ENCODE measurements around the gene FLYWCH2.

FLYWCH2 gene

GRCh38 chr16:2904100-2904921 is 21.3 kb downstream of the FLYWCH2 start:
- Histone ChIP-seq H2AK5ac (ENCODE audit: low read length, severe bottlenecking) (no peak overlapping the region), H2AFZ (ENCODE audit: low read depth, low read length) (peak overlapping the region; percentile 0), H3K4me1 (ENCODE audit: control insufficient read depth, insufficient read depth, low read depth, low read length) (peaks cover 2% of the 10 kb centered on the region), H3K14ac (ENCODE audit: low read length in 2 of 2) (peak overlapping the region in 1 of 2 experiments; percentile 82), H3K27ac (ENCODE audit: low read length, poor library complexity, severe bottlenecking) (peak overlapping the region; percentile 72), H3K4me3 (ENCODE audit: insufficient read depth in 1 of 2, low read depth in 1 of 2, low read length in 2 of 2) (peak overlapping the region; percentile 73 to 91), H3K4me2 (ENCODE audit: low read length, poor library complexity, severe bottlenecking) (peak overlapping the region; percentile 67), H2BK15ac (ENCODE audit: low read depth, poor library complexity, severe bottlenecking) (no peak overlapping the region), H3K23ac (ENCODE audit: low read length in 2 of 2) (peak overlapping the region in 1 of 2 experiments; percentile 83), H2BK120ac (ENCODE audit: low read depth, low read length) (peak overlapping the region; percentile 64), H3K18ac (ENCODE audit: low read depth in 1 of 2, low read length in 2 of 2) (peak overlapping the region; percentile 93 to 98), H4K8ac (ENCODE audit: low read length) (peak overlapping the region; percentile 87), H3K27me3 (ENCODE audit: control insufficient read depth in 1 of 2, insufficient read depth in 1 of 2, low read length in 2 of 2) (no peaks in the 10 kb centered on the region), H3K4ac (ENCODE audit: low read depth in 1 of 2, low read length in 2 of 2) (peak overlapping the region; percentile 93 to 95), H3K36me3 (ENCODE audit: control insufficient read depth in 1 of 2, insufficient read depth in 2 of 2, low read depth in 1 of 2, low read length in 2 of 2) (peaks cover 4 to 15% of the 10 kb centered on the region in 2 experiments), H4K91ac (ENCODE audit: low read length) (peak overlapping the region; percentile 36), H3K9ac (ENCODE audit: low read length) (peak overlapping the region; percentile 89), H2BK12ac (ENCODE audit: low read length in 2 of 2) (no peak overlapping the region), H3K79me1 (replicated peaks; ENCODE audit: low read length, poor library complexity, severe bottlenecking) (no peaks in the 10 kb centered on the region), H2BK5ac (ENCODE audit: low read depth, low read length, poor library complexity, severe bottlenecking) (no peak overlapping the region), H3K9me3 (ENCODE audit: control insufficient read depth, low read length) (no peaks in the 10 kb centered on the region)
- 4% methylated on average over 37 of the region's 62 CpGs for WGBS
- DNase-seq, result peak; percentile 89

DNA sequence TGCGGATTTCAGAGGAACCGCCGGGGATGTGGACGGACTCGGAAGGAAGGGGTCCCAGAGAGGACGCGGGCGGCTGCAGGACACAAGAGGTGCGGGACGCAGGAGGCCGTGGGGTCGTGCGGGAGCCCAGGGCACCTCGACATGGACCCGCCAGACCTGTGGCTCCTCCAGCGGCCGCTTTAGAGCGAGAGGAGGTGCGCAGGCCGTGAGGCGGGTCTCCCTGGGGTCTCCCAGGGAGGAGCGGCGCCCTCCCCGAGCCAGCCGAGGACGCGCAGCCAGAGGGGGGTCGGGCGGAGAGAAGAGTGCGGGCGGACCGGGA is 21.9 kb downstream of the FLYWCH2 start:
- peak overlapping the region; percentile 93 for H2BK15ac ChIP-seq (ENCODE audit: low read depth, poor library complexity, severe bottlenecking)
- peaks cover 2% of the 10 kb centered on the region for H3K4me1 ChIP-seq (ENCODE audit: control insufficient read depth, insufficient read depth, low read depth, low read length)
- peaks cover 0 to 10% of the 10 kb centered on the region in 2 experiments for H3K36me3 ChIP-seq (ENCODE audit: control insufficient read depth in 1 of 2, insufficient read depth in 2 of 2, low read depth in 1 of 2, low read length in 2 of 2)
- H3K4me2 ChIP-seq (ENCODE audit: low read length, poor library complexity, severe bottlenecking), result peak overlapping the region; percentile 67
- peak overlapping the region in 1 of 2 experiments; percentile 82 for H3K14ac ChIP-seq (ENCODE audit: low read length in 2 of 2)
- peak overlapping the region; percentile 93 to 98 for H3K18ac ChIP-seq (ENCODE audit: low read depth in 1 of 2, low read length in 2 of 2)
- H2BK120ac ChIP-seq (ENCODE audit: low read depth, low read length), result peak overlapping the region; percentile 64
- H3K79me1 ChIP-seq (replicated peaks; ENCODE audit: low read length, poor library complexity, severe bottlenecking), result no peaks in the 10 kb centered on the region
- no peaks in the 10 kb centered on the region for H3K9me3 ChIP-seq (ENCODE audit: control insufficient read depth, low read length)
- no peak overlapping the region for H2AK5ac ChIP-seq (ENCODE audit: low read length, severe bottlenecking)
- H4K91ac ChIP-seq (ENCODE audit: low read length), result peak overlapping the region; percentile 36
- peak overlapping the region in 1 of 2 experiments; percentile 49 for H2BK12ac ChIP-seq (ENCODE audit: low read length in 2 of 2)
- no peak overlapping the region for H2BK5ac ChIP-seq (ENCODE audit: low read depth, low read length, poor library complexity, severe bottlenecking)
- peak overlapping the region; percentile 93 to 95 for H3K4ac ChIP-seq (ENCODE audit: low read depth in 1 of 2, low read length in 2 of 2)
- peak overlapping the region; percentile 54 for H4K8ac ChIP-seq (ENCODE audit: low read length)
- H3K27me3 ChIP-seq (ENCODE audit: control insufficient read depth in 1 of 2, insufficient read depth in 1 of 2, low read length in 2 of 2), result no peaks in the 10 kb centered on the region
- H3K27ac ChIP-seq (ENCODE audit: low read length, poor library complexity, severe bottlenecking), result peak overlapping the region; percentile 72
- H2AFZ ChIP-seq (ENCODE audit: low read depth, low read length), result no peak overlapping the region
- under 1% methylated on average over 24 of the region's 32 CpGs for WGBS
- peak overlapping the region; percentile 73 to 91 for H3K4me3 ChIP-seq (ENCODE audit: insufficient read depth in 1 of 2, low read depth in 1 of 2, low read length in 2 of 2)
- peak overlapping the region; percentile 89 for H3K9ac ChIP-seq (ENCODE audit: low read length)
- no peak for DNase-seq
- H3K23ac ChIP-seq (ENCODE audit: low read length in 2 of 2), result peak overlapping the region in 1 of 2 experiments; percentile 83

DNA sequence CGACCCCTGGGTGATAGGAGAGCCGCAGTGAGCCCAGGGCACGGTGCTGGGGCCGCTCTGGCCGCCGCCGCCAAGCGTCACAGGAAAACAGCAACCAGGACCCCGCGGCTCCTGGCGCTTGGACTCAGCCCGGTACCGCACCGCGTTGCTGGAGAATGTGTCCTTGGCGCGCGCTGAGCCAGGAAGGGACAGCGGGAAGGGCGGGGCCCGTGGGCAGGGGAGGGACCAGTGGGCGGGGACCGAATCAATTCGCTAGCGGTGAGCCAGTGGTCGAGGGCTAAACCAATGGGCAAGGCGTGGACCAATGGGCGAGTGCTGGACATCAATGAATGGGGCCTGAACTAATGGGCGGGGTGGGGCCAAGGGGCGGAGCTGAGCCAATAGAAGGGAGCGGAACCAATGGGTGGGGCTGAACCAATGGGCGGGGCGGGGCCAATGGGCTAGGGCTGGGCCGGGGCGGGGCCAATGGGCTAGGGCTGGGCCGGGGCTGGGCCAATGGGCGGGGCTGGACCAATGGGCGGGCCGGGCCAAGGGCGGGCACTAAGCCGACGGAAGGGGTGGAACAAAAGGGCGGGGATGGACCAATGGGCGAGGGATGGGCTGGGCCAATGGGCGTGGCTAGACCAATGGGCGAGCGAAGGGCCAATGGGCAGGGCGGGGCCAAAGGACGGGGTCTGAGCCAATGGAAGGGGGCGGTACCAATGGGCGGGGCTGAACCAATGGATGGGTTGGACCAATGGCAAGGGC is 22.4 kb downstream of the FLYWCH2 start:
- H3K27me3 ChIP-seq (ENCODE audit: control insufficient read depth in 1 of 2, insufficient read depth in 1 of 2, low read length in 2 of 2), result no peaks in the 10 kb centered on the region
- H3K4ac ChIP-seq (ENCODE audit: low read depth in 1 of 2, low read length in 2 of 2), result peak overlapping the region; percentile 93 to 95

DNA sequence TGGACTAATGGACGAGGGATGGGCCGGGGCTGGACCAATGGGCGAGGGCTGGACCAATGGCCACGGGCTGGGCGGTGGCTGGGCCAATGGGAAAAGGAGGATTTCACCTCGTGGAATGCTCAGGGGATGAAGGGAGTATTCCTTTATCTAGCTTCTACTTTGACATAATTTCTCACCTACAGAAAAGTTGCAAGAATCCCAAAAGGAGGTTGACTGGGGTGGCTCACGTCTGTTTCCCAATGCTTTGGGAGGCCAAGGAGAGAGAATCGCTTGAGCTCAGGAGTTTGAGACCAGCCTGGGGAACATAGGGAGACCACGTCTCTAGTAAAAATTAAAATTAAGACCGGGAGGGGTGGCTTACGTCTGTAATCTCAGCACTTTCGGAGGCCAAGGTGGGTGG is 23.0 kb downstream of the FLYWCH2 start:
- Histone ChIP-seq H3K4ac (ENCODE audit: low read depth in 1 of 2, low read length in 2 of 2) (no peak overlapping the region), H3K27me3 (ENCODE audit: control insufficient read depth in 1 of 2, insufficient read depth in 1 of 2, low read length in 2 of 2) (no peaks in the 10 kb centered on the region), H2AK5ac (ENCODE audit: low read length, severe bottlenecking) (no peak overlapping the region), H2BK12ac (ENCODE audit: low read length in 2 of 2) (no peak overlapping the region), H3K9ac (ENCODE audit: low read length) (no peak overlapping the region), H3K9me3 (ENCODE audit: control insufficient read depth, low read length) (no peaks in the 10 kb centered on the region), H3K4me1 (ENCODE audit: control insufficient read depth, insufficient read depth, low read depth, low read length) (peaks cover 2% of the 10 kb centered on the region), H3K4me2 (ENCODE audit: low read length, poor library complexity, severe bottlenecking) (peak overlapping the region; percentile 16), H3K23ac (ENCODE audit: low read length in 2 of 2) (no peak overlapping the region), H3K14ac (ENCODE audit: low read length in 2 of 2) (no peak overlapping the region), H3K79me1 (replicated peaks; ENCODE audit: low read length, poor library complexity, severe bottlenecking) (no peaks in the 10 kb centered on the region), H3K4me3 (ENCODE audit: insufficient read depth in 1 of 2, low read depth in 1 of 2, low read length in 2 of 2) (peak overlapping the region in 1 of 2 experiments; percentile 44), H3K18ac (ENCODE audit: low read depth in 1 of 2, low read length in 2 of 2) (no peak overlapping the region), H2BK5ac (ENCODE audit: low read depth, low read length, poor library complexity, severe bottlenecking) (no peak overlapping the region), H3K27ac (ENCODE audit: low read length, poor library complexity, severe bottlenecking) (peak overlapping the region; percentile 32), H4K8ac (ENCODE audit: low read length) (no peak overlapping the region), H2AFZ (ENCODE audit: low read depth, low read length) (no peak overlapping the region), H4K91ac (ENCODE audit: low read length) (no peak overlapping the region), H3K36me3 (ENCODE audit: control insufficient read depth in 1 of 2, insufficient read depth in 2 of 2, low read depth in 1 of 2, low read length in 2 of 2) (peaks cover 0 to 1% of the 10 kb centered on the region in 2 experiments), H2BK120ac (ENCODE audit: low read depth, low read length) (no peak overlapping the region), H2BK15ac (ENCODE audit: low read depth, poor library complexity, severe bottlenecking) (no peak overlapping the region)
- DNase-seq, result no peak
- 43% methylated on average over 8 of the region's 12 CpGs for WGBS

More for the DNA sequence above, 22.4 kb downstream of the FLYWCH2 start:
- peak overlapping the region; percentile 36 for H4K91ac ChIP-seq (ENCODE audit: low read length)
- peak overlapping the region in 1 of 2 experiments; percentile 83 for H3K23ac ChIP-seq (ENCODE audit: low read length in 2 of 2)
- H3K18ac ChIP-seq (ENCODE audit: low read depth in 1 of 2, low read length in 2 of 2), result peak overlapping the region; percentile 93 to 98
- peak overlapping the region; percentile 89 for H3K9ac ChIP-seq (ENCODE audit: low read length)
- H3K14ac ChIP-seq (ENCODE audit: low read length in 2 of 2), result peak overlapping the region in 1 of 2 experiments; percentile 82
- H3K4me1 ChIP-seq (ENCODE audit: control insufficient read depth, insufficient read depth, low read depth, low read length), result peaks cover 2% of the 10 kb centered on the region
- peak overlapping the region; percentile 67 for H3K4me2 ChIP-seq (ENCODE audit: low read length, poor library complexity, severe bottlenecking)
- peak overlapping the region in 1 of 2 experiments; percentile 49 for H2BK12ac ChIP-seq (ENCODE audit: low read length in 2 of 2)
- peak overlapping the region; percentile 54 for H4K8ac ChIP-seq (ENCODE audit: low read length)
- WGBS, result under 1% methylated on average over 50 of the region's 51 CpGs
- no peak overlapping the region for H2AK5ac ChIP-seq (ENCODE audit: low read length, severe bottlenecking)
- peak; percentile 100 for DNase-seq
- H3K27ac ChIP-seq (ENCODE audit: low read length, poor library complexity, severe bottlenecking), result no peak overlapping the region
- H2BK120ac ChIP-seq (ENCODE audit: low read depth, low read length), result peak overlapping the region; percentile 64
- peaks cover 0 to 7% of the 10 kb centered on the region in 2 experiments for H3K36me3 ChIP-seq (ENCODE audit: control insufficient read depth in 1 of 2, insufficient read depth in 2 of 2, low read depth in 1 of 2, low read length in 2 of 2)
- no peaks in the 10 kb centered on the region for H3K79me1 ChIP-seq (replicated peaks; ENCODE audit: low read length, poor library complexity, severe bottlenecking)
- peak overlapping the region; percentile 93 for H2BK15ac ChIP-seq (ENCODE audit: low read depth, poor library complexity, severe bottlenecking)
- H2AFZ ChIP-seq (ENCODE audit: low read depth, low read length), result no peak overlapping the region
- H3K4me3 ChIP-seq (ENCODE audit: insufficient read depth in 1 of 2, low read depth in 1 of 2, low read length in 2 of 2), result peak overlapping the region; percentile 73 to 91
- no peak overlapping the region for H2BK5ac ChIP-seq (ENCODE audit: low read depth, low read length, poor library complexity, severe bottlenecking)
- no peaks in the 10 kb centered on the region for H3K9me3 ChIP-seq (ENCODE audit: control insufficient read depth, low read length)
